NCI-H524 treated with DMSO at 0.1 percent for 48 hours (cell line): ENCODE measurements around the gene SEZ6L2.
"Not testable (repeated sequence)": the region's sequence is repeated elsewhere in the genome, so short reads cannot be mapped to it uniquely, and the experiment has no call there.

Experiments
- DNase-seq: peaks from one replicate; lab custom pipeline; 2025; lab: John Stamatoyannopoulos, UW

The SEZ6L2 gene

DNA sequence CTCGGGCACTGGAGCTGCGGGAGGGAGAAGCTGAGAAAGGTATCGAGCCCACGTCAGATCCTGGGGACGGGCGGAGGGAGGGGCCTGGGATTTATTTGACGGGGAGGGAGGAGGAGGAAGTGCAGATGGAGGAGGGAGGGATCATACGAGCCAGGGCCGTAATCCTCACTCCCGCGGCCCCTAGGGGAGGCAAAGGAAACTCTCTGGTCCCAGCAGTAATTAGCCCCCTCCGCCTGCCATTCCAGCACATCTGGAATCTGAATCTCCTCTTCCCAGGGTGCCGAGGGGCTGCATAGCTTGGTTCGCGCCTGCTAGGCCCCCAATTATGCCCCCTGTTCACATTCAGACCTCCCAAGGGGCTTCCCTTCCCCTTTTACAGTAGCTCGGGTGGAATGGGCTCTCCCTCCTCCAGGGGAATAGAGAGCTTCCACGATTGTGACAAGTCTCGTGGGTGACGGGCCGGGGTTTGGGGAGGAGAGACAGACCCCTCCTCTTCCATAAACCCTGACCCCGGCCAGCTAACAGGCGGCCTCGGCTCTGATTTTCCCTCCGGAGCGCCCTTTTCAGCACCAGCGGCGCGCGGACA lies at the start of gene SEZ6L2:
Gene SEZ6L2, minus strand, starts transcription at position 35 of the 586 bp plus-strand sequence. CDS start 531 bp downstream, outside the sequence.
- peak; percentile 92 for DNase-seq

GRCh38 chr16:29947897-29948296 lies 48.5 kb upstream of the SEZ6L2 start:
- no peak for DNase-seq

DNA sequence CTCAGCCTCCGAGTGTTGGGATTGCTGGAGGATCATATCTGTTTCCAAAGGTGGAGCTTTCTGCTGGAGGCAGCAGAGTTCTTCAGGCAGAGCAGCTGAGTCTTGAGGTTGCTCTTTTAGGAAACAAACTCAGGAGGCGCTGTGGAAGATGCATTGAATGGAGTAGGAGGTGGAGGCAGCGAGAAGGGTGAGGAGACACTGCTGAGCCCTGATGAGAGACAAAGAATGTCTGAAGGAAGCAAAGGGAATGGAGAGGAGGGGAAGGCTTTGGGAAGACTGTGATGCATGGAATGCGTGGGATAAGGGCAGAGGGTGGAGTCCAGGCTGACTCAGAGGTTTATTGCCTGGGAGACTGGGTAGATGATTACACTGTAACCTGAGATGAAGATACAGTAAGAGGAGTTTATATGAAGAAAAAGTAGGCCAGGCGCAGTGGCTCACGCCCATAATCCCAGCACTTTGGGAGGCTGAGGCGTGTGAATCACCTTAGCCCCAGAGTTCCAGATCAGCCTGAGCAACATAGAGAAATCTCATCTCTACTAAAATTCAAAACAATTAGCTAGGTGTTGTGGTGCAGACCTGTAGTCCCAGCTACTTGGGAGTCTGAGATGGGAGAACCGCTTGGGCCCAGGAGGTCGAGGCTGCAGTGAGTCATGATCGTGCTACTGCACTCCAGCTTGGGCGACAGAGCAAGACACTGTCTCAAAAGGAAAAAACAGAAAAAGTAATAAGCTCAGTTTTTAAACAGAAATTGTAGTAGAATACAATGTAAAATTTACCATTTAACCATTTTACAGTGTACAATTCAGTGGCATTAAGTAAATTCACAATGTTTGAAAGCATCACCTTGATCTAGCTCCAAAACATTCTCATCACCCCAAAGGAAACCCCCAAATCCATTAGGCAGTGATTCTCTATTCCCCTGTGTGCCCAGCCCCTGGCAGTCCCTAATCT lies 44.8 kb upstream of the SEZ6L2 start:
- DNase-seq: peak; percentile 22

- no peak for DNase-seq
Measured at GRCh38 chr16:29940656-29941055, 41.3 kb upstream of the SEZ6L2 start.

DNA sequence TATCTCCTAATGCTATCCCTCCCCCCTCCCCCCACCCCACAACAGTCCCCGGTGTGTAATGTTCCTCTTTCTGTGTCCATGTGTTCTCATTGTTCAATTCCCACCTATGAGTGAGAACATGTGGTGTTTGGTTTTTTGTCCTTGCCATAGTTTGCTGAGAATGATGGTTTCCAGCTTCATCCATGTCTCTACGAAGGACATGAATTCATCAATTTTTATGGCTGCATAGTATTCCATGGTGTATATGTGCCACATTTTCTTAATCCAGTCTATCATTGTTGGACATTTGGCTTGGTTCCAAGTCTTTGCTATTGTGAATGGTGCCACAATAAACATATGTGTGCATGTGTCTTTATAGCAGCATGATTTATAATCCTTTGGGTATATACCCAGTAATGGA lies 32.4 kb upstream of the SEZ6L2 start:
- DNase-seq: not testable (repeated sequence)

DNA sequence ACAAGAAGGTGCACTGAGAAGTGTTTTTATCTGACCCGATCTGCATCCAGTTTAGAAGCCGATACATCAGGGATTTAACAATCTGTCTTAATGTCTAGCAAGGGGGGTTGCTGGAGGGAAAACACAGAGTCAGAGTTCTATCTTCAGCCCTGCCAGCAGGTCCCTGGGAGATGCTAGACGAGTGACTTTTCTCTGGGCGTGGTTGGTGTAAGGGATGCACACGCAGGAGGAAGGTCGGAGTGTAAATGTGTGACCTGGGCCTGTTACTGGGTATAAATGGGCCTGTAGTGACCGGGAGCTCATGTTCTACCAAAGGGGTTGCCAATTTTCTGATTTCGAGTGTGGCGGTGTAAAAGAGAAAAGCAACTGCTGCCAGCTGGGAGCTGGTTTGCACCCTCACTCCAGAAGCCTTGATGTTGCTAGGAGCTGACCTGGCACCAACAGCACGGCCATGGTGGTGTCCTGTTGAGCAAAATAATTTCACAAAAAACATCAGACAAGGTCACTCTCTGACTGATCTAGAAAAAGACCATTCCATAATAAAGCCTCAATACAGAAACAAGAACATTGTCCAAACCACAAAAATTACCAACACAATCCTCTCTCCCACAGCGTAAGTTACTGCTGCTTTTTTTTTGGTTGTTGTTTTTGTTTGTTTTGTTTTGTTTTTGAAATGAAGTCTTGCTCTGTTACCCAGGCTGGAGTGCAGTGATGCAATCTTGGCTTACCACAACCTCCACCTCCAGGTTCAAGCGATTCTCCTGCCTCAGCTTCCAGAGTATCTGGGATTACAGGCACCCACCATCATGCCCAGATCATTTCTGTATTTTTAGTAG lies 27.9 kb upstream of the SEZ6L2 start:
- no peak for DNase-seq

- DNase-seq: no peak
Measured at GRCh38 chr16:29926711-29927052, 27.3 kb upstream of the SEZ6L2 start.

- DNase-seq: peak; percentile 19
Measured at GRCh38 chr16:29925781-29926710, 26.7 kb upstream of the SEZ6L2 start, which contains the start of gene KCTD13. Gene KCTD13 (minus strand): TSS chr16:29926226. CDS start chr16:29926033, 193 bp downstream.

DNA sequence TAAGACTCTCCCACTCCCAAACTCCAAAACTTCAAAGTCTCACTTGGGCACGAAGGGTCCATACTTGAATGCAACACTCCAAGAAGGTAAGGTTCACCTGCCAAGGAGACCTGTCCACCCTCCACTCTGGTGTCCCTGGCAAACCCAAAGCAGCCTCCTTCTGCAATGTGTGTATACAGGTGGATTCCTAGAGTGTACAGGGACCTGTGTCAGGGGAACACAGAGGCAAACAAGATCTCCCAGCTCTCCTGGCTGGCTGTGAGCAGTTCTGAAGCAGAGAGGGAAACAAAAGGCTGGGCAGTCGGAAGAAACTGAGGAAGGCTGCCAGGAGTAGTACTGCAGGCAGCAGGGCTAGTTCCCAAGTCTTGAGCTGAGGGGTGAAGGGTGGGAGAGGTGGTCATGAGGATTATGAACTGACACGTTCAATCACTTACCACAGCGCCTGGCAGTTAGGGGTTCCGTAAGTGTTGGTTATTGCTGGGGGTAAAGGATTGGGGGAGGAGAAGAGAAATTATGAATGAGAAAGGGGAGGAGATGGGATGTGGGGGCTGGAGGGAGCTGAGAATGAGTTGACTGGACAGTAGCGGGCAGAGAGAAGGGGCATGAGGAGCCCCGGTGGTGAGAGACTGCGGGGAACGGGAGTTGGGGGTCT lies 25.9 kb upstream of the SEZ6L2 start:
- DNase-seq: no peak

GRCh38 chr16:29922986-29923501 lies 23.7 kb upstream of the SEZ6L2 start:
- no peak for DNase-seq

- DNase-seq: no peak
Measured at GRCh38 chr16:29922326-29922725, 23.0 kb upstream of the SEZ6L2 start.

- DNase-seq: no peak
Measured at GRCh38 chr16:29921034-29921385, 21.7 kb upstream of the SEZ6L2 start.

- no peak for DNase-seq
Measured at GRCh38 chr16:29920288-29921033, 21.1 kb upstream of the SEZ6L2 start.

GRCh38 chr16:29916979-29917378 lies 17.6 kb upstream of the SEZ6L2 start:
- no peak for DNase-seq

- no peak for DNase-seq
Measured at GRCh38 chr16:29915590-29916247, 16.4 kb upstream of the SEZ6L2 start.

DNA sequence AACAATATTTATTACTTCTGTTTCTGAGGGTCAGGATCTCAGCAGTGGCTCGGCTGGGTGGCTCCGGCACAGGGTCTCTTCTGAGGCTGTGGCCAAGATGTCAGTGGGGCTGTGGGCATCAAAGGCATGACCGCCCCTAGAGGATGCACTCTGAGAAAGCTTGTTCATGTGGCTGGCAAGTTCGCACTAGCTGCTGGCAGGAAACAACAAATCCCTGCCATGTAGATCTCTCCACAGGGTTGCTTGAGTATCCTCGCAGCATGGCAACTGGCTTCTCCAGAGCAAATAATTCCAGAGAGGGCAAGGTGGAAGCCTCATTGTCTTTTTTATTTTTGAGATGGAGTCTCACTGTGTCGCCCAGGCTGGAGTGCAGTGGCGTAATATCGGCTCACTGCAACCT lies 14.2 kb upstream of the SEZ6L2 start:
- DNase-seq: no peak

GRCh38 chr16:29912087-29912486 lies 12.7 kb upstream of the SEZ6L2 start:
- DNase-seq: no peak

DNA sequence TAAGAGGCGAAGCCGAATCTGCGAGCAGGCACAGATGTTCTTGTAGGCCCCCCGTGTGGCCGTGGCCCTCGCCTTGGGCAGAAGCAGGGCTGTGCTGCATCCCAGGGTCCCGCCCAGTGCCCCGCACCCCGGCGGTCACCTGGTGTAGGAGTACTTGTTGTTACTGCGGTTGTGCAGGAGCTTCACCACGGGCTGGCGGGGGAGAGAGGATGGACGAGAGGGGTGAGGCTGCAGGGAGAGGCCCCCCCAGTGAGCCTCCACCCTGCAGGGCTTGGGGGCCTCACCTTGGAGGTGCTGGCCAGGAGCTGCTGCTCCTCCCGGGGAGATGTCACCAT lies 12.3 kb upstream of the SEZ6L2 start:
- DNase-seq: no peak
